Kidney (tissue), 14 donors: ENCODE data around the gene PLXNC1. TPM values are rescaled to one million over a fixed set of nuclear protein-coding genes. Genes with fewer than 3 reads are reported as not detected.
A peak's percentile ranks its signal among the peaks of the same experiment; 100 is the strongest.

Experiments used
- DNase-seq, 5 donors: peaks; one replicate each; pipeline ENCODE4 v3.0.0-alpha.2; 2013 to 2020
- FAIRE-seq: peaks from 2 replicates; lab custom pipeline; 2012; peaks lifted over from hg19 to GRCh38; lab: Jason Lieb, UNC
- H3K27ac ChIP-seq, 2 donors: one replicate each; pipeline ENCODE4 v1.7.0; 2013; ENCODE audit warnings: low read depth in 2 of 2, low read length in 2 of 2, inconsistent platforms in 1 of 2
- H3K27me3 ChIP-seq: one replicate; pipeline ENCODE4 v1.7.1; 2013; ENCODE audit warnings: low read length, inconsistent platforms; ENCODE audit not compliant: control insufficient read depth, insufficient read depth
- H3K36me3 ChIP-seq, 3 donors: one replicate each; pipeline versions ENCODE4 v1.7.0 to v1.7.1; 2013; ENCODE audit warnings: low read length in 3 of 3, control low read depth in 1 of 3, inconsistent platforms in 1 of 3; ENCODE audit not compliant: insufficient read depth in 3 of 3, control insufficient read depth in 2 of 3
- H3K4me1 ChIP-seq, 3 donors: one replicate each; pipeline versions ENCODE4 v1.7.0 to v1.7.1; 2013; ENCODE audit warnings: low read length in 3 of 3, inconsistent platforms in 1 of 3, low read depth in 1 of 3; ENCODE audit not compliant: control insufficient read depth in 2 of 3, insufficient read depth in 2 of 3
- H3K4me3 ChIP-seq, 3 donors: one replicate each; pipeline versions ENCODE4 v1.7.0 to v1.8.1; 2013; ENCODE audit warnings: low read length in 3 of 3, control low read depth in 1 of 3, inconsistent platforms in 1 of 3
- H3K9ac ChIP-seq, 3 donors: one replicate each; pipeline versions ENCODE4 v1.7.0 to v1.7.1; 2013; ENCODE audit warnings: low read length in 3 of 3, control low read depth in 1 of 3, inconsistent platforms in 1 of 3
- H3K9me3 ChIP-seq, 3 donors: one replicate each; pipeline versions ENCODE4 v1.7.0 to v1.7.1; 2013; ENCODE audit warnings: low read length in 3 of 3, control low read depth in 1 of 3, inconsistent platforms in 1 of 3; ENCODE audit not compliant: control insufficient read depth in 2 of 3, insufficient read depth in 1 of 3
- intact Hi-C: fragments of 100-400 bp; cut with DNase I; formaldehyde crosslinking; loops from one replicate; pipeline ENCODE4 v1.11.1; 2022
- polyA plus RNA-seq: library from polyadenylated mRNA; stranded (reverse); fragments of 350-450 nt; fragmentation: Illumina TruSeq; extraction: RNeasy Lipid Tissue Mini Kit (QIAGEN cat#74804); gene quantifications from one replicate; pipeline ENCODE4 v1.2.3, GENCODE V29; 2014; ENCODE audit warnings: low read depth, low replicate concordance; ENCODE audit not compliant: insufficient read depth
- total RNA-seq: library from RNA; stranded (reverse); fragmentation: NEBNext Ultra II Directional; extraction: Animal tissue kit (Norgen Biotek cat#: 25700); gene quantifications from one replicate; pipeline ENCODE4 v1.2.1, GENCODE V29; 2021
- TF ChIP-seq, protein P1 (sequence below): IDR thresholded peaks from 3 replicates; pipeline ENCODE4 v1.5.1; 2012; ENCODE audit warnings: mild to moderate bottlenecking, moderate library complexity, borderline replicate concordance; ENCODE audit not compliant: insufficient read depth; ENCODE audit errors: extremely low read depth
- donor health status: control.
- donor health status: control.
- donor health status: control.
- donor health status: control.
- donor health status: control.
- donor health status: DM: yes; HTN: yes; CAD: no.
- donor health status: Normal renal cell carcinoma (clear cell type).

PLXNC1 gene
- total and polyA plus RNA-seq, 2 donors from 2014 or later = 1.8 to 11.6 TPM

DNA sequence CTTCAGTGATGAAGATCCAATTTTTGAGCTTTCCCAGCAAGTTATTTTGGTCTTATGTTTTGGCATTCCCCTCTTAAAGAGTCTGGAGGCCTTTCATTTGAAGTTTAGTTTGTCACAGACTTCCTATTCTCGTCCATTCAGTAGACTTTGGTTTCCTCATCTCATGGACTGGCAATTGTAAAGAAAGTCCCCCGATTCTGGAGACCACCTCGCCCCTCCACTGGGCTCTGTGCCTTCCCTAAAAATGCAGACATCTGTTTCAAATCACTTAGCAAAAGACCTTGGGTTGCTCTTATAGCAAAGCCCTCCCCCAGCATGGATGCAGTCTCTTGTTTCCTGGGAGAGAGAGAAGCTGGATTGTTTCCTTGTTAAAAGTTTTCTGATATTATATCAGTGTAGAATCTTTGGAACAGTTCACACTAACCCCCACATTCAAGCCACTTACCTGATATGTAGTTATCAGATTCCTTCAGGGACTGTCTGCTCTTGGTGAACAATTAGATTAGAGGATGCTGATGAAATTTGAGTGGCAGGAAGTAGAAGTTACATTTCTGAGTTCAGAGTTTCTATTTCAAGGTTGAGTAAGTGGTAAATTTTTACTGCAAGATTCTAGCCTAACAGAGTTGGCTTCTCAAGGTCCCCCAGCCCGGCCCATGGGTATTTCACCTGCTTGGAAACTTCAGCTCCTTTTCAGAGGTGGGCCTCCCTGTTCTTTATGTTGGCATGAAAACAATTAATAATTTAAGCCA lies 56.3 kb downstream of the PLXNC1 start:
- no peak overlapping the region for H3K27ac ChIP-seq

DNA sequence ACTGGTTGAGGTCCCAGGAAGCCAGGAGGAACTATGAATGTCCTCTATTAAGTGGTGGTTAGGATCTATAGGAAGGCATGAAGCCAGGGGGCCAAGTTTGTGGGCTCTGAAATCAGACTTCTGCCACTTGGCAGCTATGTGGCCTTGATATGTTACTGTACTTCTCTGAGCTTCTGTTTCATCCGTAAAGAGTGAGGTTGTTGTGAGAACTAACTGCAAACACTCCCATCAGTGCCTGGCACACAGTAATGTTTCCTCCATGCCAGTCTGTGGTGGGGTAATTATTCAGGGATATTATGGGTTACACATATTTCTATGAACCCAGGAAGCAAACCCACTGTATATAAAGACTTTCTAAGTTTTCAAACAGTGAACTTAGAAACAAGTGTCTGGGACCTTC lies 57.4 kb downstream of the PLXNC1 start:
- FAIRE-seq = no peak
- no peaks in the 10 kb centered on the region for H3K27me3 ChIP-seq
- TF ChIP-seq, protein P1, sequence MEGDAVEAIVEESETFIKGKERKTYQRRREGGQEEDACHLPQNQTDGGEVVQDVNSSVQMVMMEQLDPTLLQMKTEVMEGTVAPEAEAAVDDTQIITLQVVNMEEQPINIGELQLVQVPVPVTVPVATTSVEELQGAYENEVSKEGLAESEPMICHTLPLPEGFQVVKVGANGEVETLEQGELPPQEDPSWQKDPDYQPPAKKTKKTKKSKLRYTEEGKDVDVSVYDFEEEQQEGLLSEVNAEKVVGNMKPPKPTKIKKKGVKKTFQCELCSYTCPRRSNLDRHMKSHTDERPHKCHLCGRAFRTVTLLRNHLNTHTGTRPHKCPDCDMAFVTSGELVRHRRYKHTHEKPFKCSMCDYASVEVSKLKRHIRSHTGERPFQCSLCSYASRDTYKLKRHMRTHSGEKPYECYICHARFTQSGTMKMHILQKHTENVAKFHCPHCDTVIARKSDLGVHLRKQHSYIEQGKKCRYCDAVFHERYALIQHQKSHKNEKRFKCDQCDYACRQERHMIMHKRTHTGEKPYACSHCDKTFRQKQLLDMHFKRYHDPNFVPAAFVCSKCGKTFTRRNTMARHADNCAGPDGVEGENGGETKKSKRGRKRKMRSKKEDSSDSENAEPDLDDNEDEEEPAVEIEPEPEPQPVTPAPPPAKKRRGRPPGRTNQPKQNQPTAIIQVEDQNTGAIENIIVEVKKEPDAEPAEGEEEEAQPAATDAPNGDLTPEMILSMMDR = no peak

More for the DNA sequence above, 56.3 kb downstream of the PLXNC1 start:
- Histone ChIP-seq H3K4me3 (no peak overlapping the region), H3K9me3 (no peaks in the 10 kb centered on the region), H3K4me1 (no peaks in the 10 kb centered on the region), H3K9ac (no peak overlapping the region), H3K36me3 (no peaks in the 10 kb centered on the region), H3K27me3 (no peaks in the 10 kb centered on the region)
- intact Hi-C loops = no loop called here
- DNase-seq = peak in 1 of 5 donors; percentile 17
- TF ChIP-seq, protein P1 = no peak
- FAIRE-seq = no peak

DNA sequence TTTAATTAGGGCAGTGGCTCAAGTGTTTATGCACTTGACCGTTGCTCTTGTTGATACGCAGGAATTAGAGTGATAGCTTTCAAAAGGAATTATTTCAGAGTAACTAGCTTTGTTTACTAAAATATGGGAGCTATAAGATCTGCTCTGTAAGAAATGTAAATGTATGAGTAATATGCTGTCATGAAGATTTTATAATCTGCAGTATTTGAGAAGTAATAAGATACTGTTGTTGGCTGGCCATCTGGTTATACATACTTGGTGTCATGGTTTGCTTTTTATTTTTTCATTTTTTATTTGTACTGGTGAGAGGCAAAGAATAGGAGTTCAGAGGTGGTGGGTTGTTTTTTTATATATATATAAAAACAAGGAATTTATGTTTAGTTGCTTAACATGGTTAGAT lies 58.5 kb downstream of the PLXNC1 start:
- no peak for FAIRE-seq
- no peak overlapping the region for H3K27ac ChIP-seq
- no peaks in the 10 kb centered on the region for H3K27me3 ChIP-seq
- DNase-seq = no peak
- H3K4me1 ChIP-seq = no peaks in the 10 kb centered on the region
- H3K36me3 ChIP-seq = no peaks in the 10 kb centered on the region
- intact Hi-C loops = no loop called here
- H3K9ac ChIP-seq = no peak overlapping the region
- TF ChIP-seq, protein P1 = no peak
- H3K4me3 ChIP-seq = no peak overlapping the region
- H3K9me3 ChIP-seq = no peaks in the 10 kb centered on the region

More for the DNA sequence above, 57.4 kb downstream of the PLXNC1 start:
- intact Hi-C loops = no loop called here
- DNase-seq = no peak
- Histone ChIP-seq H3K9me3 (no peaks in the 10 kb centered on the region), H3K36me3 (no peaks in the 10 kb centered on the region), H3K27ac (no peak overlapping the region), H3K4me1 (no peaks in the 10 kb centered on the region), H3K9ac (no peak overlapping the region), H3K4me3 (no peak overlapping the region)
